Liver (tissue), 9 donors: ENCODE data around the gene MAP3K20. TPM values are rescaled to one million over a fixed set of nuclear protein-coding genes. Genes with fewer than 3 reads are reported as not detected.

Experiments used
- DNase-seq: peaks from one replicate; pipeline ENCODE4 v3.0.0-alpha.2; 2017; ENCODE audit warnings: low spot score
- H3K27ac ChIP-seq, 2 donors: one replicate each; pipeline ENCODE4 v1.7.0; 2013; ENCODE audit warnings: inconsistent platforms in 2 of 2, low read length in 2 of 2, control low read depth in 1 of 2, low read depth in 1 of 2, mild to moderate bottlenecking in 1 of 2
- H3K27me3 ChIP-seq, 4 donors: one replicate each; pipeline versions ENCODE4 v1.6.1 to v1.7.0; 2013; ENCODE audit warnings: low read length in 3 of 4, inconsistent platforms in 1 of 4, mild to moderate bottlenecking in 1 of 4, moderate library complexity in 1 of 4; ENCODE audit not compliant: control insufficient read depth in 4 of 4, insufficient read depth in 4 of 4
- H3K36me3 ChIP-seq, 4 donors: one replicate each; pipeline versions ENCODE4 v1.6.1 to v1.7.0; 2013; ENCODE audit warnings: low read length in 3 of 4, mild to moderate bottlenecking in 3 of 4, low read depth in 1 of 4, moderate library complexity in 1 of 4; ENCODE audit not compliant: control insufficient read depth in 4 of 4, insufficient read depth in 3 of 4
- H3K4me1 ChIP-seq, 4 donors: one replicate each; pipeline versions ENCODE4 v1.6.1 to v1.7.0; 2013; ENCODE audit warnings: low read length in 3 of 4, mild to moderate bottlenecking in 3 of 4, moderate library complexity in 1 of 4; ENCODE audit not compliant: control insufficient read depth in 4 of 4, insufficient read depth in 4 of 4
- H3K4me3 ChIP-seq, 3 donors: one replicate each; pipeline versions ENCODE4 v1.6.1 to v1.7.0; 2013; ENCODE audit warnings: low read length in 3 of 3, control low read depth in 1 of 3, low read depth in 1 of 3, mild to moderate bottlenecking in 1 of 3
- H3K9ac ChIP-seq, 2 donors: one replicate each; pipeline ENCODE4 v1.7.0; 2013; ENCODE audit warnings: low read length in 2 of 2, mild to moderate bottlenecking in 2 of 2, moderate library complexity in 2 of 2, control low read depth in 1 of 2, low read depth in 1 of 2
- H3K9me3 ChIP-seq, 4 donors: one replicate each; pipeline versions ENCODE4 v1.6.1 to v1.7.0; 2013; ENCODE audit warnings: low read length in 3 of 4; ENCODE audit not compliant: control insufficient read depth in 4 of 4
- CTCF ChIP-seq: fragments of 150-350 bp; IDR thresholded peaks from 2 replicates; pipeline ENCODE4 v1.5.1; 2017; ENCODE audit warnings: improper control_type of control experiment, low read depth, low read length; ENCODE audit not compliant: missing input control
- EGR1 ChIP-seq, 2 donors: IDR thresholded peaks; 2 replicates each; pipeline ENCODE4 v1.6.1; 2016 to 2018; ENCODE audit warnings: antibody characterized with exemption in 2 of 2, low read depth in 2 of 2
- FOXA1 ChIP-seq: IDR thresholded peaks from 2 replicates; pipeline ENCODE4 v1.6.1; 2016; ENCODE audit warnings: antibody characterized with exemption
- FOXA2 ChIP-seq: IDR thresholded peaks from 2 replicates; pipeline ENCODE4 v1.6.1; 2016; ENCODE audit warnings: antibody characterized with exemption
- GABPA ChIP-seq, 2 donors: IDR thresholded peaks in 1 of 2; conservative IDR thresholded peaks in 1 of 2; 2 replicates each; pipeline ENCODE4 v1.6.1; 2016; ENCODE audit warnings: antibody characterized with exemption in 2 of 2, mild to moderate bottlenecking in 1 of 2, moderate library complexity in 1 of 2
- HNF4A ChIP-seq, 2 donors: conservative IDR thresholded peaks; 2 replicates each; pipeline ENCODE4 v1.6.1; 2016; ENCODE audit warnings: antibody characterized with exemption in 2 of 2, mild to moderate bottlenecking in 2 of 2
- HNF4G ChIP-seq: IDR thresholded peaks from 2 replicates; pipeline ENCODE4 v1.6.1; 2016; ENCODE audit warnings: antibody characterized with exemption
- JUND ChIP-seq, 2 donors: IDR thresholded peaks; 2 replicates each; pipeline ENCODE4 v1.6.1; 2016; ENCODE audit warnings: antibody characterized with exemption in 2 of 2
- NR2F2 ChIP-seq: IDR thresholded peaks from 2 replicates; pipeline ENCODE4 v1.6.1; 2016; ENCODE audit warnings: antibody characterized with exemption
- RAD21 ChIP-seq, 2 donors: IDR thresholded peaks; 2 replicates each; pipeline ENCODE4 v1.6.1; 2016; ENCODE audit warnings: antibody characterized with exemption in 2 of 2, mild to moderate bottlenecking in 2 of 2
- REST ChIP-seq: IDR thresholded peaks from 2 replicates; pipeline ENCODE4 v1.6.1; 2016; ENCODE audit warnings: antibody characterized with exemption, mild to moderate bottlenecking
- RXRA ChIP-seq, 2 donors: IDR thresholded peaks; 2 replicates each; pipeline ENCODE4 v1.6.1; 2017 to 2018; ENCODE audit warnings: antibody characterized with exemption in 2 of 2, mild to moderate bottlenecking in 1 of 2
- SP1 ChIP-seq: IDR thresholded peaks from 2 replicates; pipeline ENCODE4 v1.6.1; 2018; ENCODE audit warnings: antibody characterized with exemption, mild to moderate bottlenecking
- TAF1 ChIP-seq: conservative IDR thresholded peaks from 2 replicates; pipeline ENCODE4 v1.6.1; 2016; ENCODE audit warnings: antibody characterized with exemption, mild to moderate bottlenecking
- YY1 ChIP-seq: IDR thresholded peaks from 2 replicates; pipeline ENCODE4 v1.6.1; 2016; ENCODE audit warnings: antibody characterized with exemption, mild to moderate bottlenecking
- WGBS: extraction: QIAGEN DNeasy Blood & Tissue Kit; methylation state at CpG from one replicate; pipeline ENCODE4 v1.1.7; 2013; 5-methylcytosine and 5-hydroxymethylcytosine counted together
- polyA plus RNA-seq, 2 donors: library from polyadenylated mRNA; stranded (reverse) in 1 of 2; unstranded in 1 of 2; fragments of 200-250 nt in 1 of 2; fragments of >200 nt in 1 of 2; fragmentation: Nextera tagmentation in 1 of 2; extraction: Ambion mirVana in 1 of 2; gene quantifications; one replicate each; pipeline versions ENCODE4 v1.2.1 to v1.2.3, GENCODE V29; 2013 to 2015
- total RNA-seq, 2 donors: library from RNA; depleted of rRNA; stranded (reverse); fragments of >200 nt; gene quantifications; one replicate each; pipeline ENCODE4 v1.2.3, GENCODE V29; 2014
- TF ChIP-seq, protein P1 (sequence below): IDR thresholded peaks from 2 replicates; pipeline ENCODE4 v1.6.1; 2016; ENCODE audit warnings: antibody characterized with exemption
- TF ChIP-seq, protein P2 (sequence below): IDR thresholded peaks from 2 replicates; pipeline ENCODE4 v1.6.1; 2016; ENCODE audit warnings: antibody characterized with exemption
- TF ChIP-seq, protein P3 (sequence below): IDR thresholded peaks from 2 replicates; pipeline ENCODE4 v1.6.1; 2016; ENCODE audit warnings: antibody characterized with exemption
- donor health status: healthy.
- donor health status: healthy.
- donor health status: healthy.
- donor health status: healthy.
- donor health status: healthy.

The MAP3K20 gene
- total and polyA plus RNA-seq, 4 donors, result 9.1 to 22.6 (median 14.9) TPM

- TF ChIP-seq REST (peak; percentile 85), JUND (IDR thresholded peaks at IDR 0.05) (peak; percentile 83 to 91), EGR1 (IDR thresholded peaks at IDR 0.05; ENCODE audit: low read depth in 2 of 2) (peak; percentile 72 to 94), TAF1 (no peak)
- TF ChIP-seq, protein P1, sequence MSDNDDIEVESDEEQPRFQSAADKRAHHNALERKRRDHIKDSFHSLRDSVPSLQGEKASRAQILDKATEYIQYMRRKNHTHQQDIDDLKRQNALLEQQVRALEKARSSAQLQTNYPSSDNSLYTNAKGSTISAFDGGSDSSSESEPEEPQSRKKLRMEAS, result peak; percentile 99
- TF ChIP-seq, protein P2, sequence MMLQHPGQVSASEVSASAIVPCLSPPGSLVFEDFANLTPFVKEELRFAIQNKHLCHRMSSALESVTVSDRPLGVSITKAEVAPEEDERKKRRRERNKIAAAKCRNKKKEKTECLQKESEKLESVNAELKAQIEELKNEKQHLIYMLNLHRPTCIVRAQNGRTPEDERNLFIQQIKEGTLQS, result peak; percentile 57
Measured at GRCh38 chr2:173231042-173231441, 155.4 kb downstream of the MAP3K20 start (continued).

- no peak for TF ChIP-seq FOXA2
- TF ChIP-seq FOXA1, result no peak
- no peak for TF ChIP-seq GABPA (IDR thresholded peaks at IDR 0.05 in 1 of 2, conservative IDR thresholded peaks at IDR 0.05 in 1 of 2)
- TF ChIP-seq EGR1 (IDR thresholded peaks at IDR 0.05; ENCODE audit: low read depth in 2 of 2), result no peak
- no peak for TF ChIP-seq RXRA (IDR thresholded peaks at IDR 0.05)
- TF ChIP-seq, protein P3, sequence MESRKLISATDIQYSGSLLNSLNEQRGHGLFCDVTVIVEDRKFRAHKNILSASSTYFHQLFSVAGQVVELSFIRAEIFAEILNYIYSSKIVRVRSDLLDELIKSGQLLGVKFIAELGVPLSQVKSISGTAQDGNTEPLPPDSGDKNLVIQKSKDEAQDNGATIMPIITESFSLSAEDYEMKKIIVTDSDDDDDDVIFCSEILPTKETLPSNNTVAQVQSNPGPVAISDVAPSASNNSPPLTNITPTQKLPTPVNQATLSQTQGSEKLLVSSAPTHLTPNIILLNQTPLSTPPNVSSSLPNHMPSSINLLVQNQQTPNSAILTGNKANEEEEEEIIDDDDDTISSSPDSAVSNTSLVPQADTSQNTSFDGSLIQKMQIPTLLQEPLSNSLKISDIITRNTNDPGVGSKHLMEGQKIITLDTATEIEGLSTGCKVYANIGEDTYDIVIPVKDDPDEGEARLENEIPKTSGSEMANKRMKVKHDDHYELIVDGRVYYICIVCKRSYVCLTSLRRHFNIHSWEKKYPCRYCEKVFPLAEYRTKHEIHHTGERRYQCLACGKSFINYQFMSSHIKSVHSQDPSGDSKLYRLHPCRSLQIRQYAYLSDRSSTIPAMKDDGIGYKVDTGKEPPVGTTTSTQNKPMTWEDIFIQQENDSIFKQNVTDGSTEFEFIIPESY, result no peak
- TF ChIP-seq, protein P1, result no peak
- TF ChIP-seq YY1, result no peak
- no peak for TF ChIP-seq TAF1
- TF ChIP-seq, protein P2, result no peak
- TF ChIP-seq SP1, result no peak
- no peak for TF ChIP-seq HNF4G
- TF ChIP-seq REST, result no peak
- no peak for TF ChIP-seq NR2F2
- no peak for TF ChIP-seq JUND (IDR thresholded peaks at IDR 0.05)
- no peak for TF ChIP-seq HNF4A (conservative IDR thresholded peaks at IDR 0.05)
- no peak for TF ChIP-seq CTCF
- TF ChIP-seq RAD21 (IDR thresholded peaks at IDR 0.05), result no peak
- no peak overlapping the region for H3K4me3 ChIP-seq
- WGBS, result 28% methylated on average over 1 of the region's 1 CpG
- H3K27me3 ChIP-seq, result no peaks in the 10 kb centered on the region
- H3K9ac ChIP-seq, result no peak overlapping the region
- DNase-seq, result no peak
- H3K4me1 ChIP-seq, result peaks cover 2 to 13% (median 4%) of the 10 kb centered on the region in 4 donors
- H3K9me3 ChIP-seq, result no peaks in the 10 kb centered on the region
- peak overlapping the region; percentile 63 to 76 for H3K27ac ChIP-seq
- H3K36me3 ChIP-seq, result peaks cover 2 to 8% (median 3%) of the 10 kb centered on the region in 4 donors
Measured at GRCh38 chr2:173231465-173231864, 155.8 kb downstream of the MAP3K20 start.
